GM18507 (cell line): Measurements from ENCODE around the gene ATP10B.
A peak's percentile ranks its signal among the peaks of the same experiment; 100 is the strongest.
"Not testable (repeated sequence)": the region's sequence is repeated elsewhere in the genome, so short reads cannot be mapped to it uniquely, and the experiment has no call there.

Source experiments
- DNase-seq: peaks from one replicate; pipeline ENCODE4 v3.0.0; 2011; ENCODE audit warnings: low read depth; ENCODE audit not compliant: insufficient read length; ENCODE audit errors: extremely low spot score
- FAIRE-seq: peaks from 2 replicates; lab custom pipeline; 2011; peaks lifted over from hg19 to GRCh38; lab: Jason Lieb, UNC

The ATP10B gene

DNA sequence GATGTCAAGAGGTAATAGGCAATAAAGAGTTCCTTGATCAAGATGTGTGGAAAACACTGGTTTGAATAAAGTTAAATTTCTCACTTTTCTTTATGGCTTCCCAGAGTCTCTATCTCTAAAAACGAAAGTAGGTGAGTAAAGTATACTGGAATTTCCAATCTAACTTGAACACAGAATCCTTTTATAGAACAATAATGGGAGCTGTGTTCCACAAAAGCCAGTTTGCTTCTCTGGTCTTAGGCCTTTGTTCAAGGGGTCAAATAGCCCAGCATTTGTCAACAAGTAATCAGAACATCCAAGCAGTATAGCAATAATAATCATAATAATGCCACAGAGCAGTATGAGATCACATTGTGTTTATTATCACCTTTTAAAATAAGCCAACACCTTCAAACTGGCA is 20.2 kb downstream of the ATP10B start:
- no peak for FAIRE-seq
- DNase-seq: no peak

DNA sequence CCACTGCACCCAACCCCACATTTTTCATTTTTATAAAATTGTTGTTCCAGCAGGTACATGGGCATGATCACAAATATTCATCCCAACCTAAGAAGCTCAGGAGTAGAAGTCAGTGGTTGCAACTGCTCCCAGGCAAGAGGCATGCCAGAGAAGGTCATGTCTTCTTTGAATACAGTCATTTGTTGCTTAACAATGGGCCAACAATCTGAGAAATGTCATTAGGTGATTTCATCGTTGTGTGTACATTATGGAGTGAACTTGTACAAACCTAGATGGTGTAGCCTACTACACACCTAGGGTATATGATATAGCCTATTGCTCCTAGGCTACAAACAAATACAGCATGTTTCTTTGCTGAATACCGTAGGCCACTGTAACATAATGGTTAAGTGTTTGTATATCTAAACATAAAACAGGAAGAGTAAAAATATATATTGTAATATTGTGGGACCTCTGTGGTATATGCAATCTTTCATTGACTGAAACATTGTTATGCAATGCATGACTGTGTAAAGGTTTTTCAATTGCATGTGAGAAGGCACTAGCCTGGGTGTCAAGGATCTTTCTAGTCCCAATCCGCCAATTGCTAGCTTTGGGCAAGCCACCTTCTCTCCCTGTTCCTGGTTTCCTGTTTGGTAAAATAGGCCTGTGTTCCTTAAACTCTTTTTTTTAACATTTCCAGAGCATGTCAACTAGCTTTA is 27.6 kb downstream of the ATP10B start:
- DNase-seq (no peak), FAIRE-seq (no peak)

DNA sequence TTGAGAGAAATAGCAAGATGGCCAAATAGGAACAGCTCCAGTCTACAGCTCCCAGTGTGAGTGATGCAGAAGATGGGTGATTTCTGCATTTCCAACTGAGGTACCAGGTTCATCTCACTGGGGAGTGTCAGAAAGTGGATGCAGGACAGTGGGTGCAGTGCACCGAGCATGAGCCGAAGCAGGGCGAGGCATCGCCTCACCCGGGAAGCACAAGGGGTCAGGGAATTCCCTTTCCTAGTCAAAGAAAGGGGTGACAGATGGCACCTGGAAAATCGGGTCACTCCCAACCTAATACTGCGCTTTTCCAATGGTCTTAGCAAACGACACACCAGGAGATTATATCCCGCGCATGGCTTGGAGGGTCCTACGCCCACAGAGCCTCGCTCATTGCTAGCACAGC is 39.0 kb downstream of the ATP10B start:
- not testable (repeated sequence) for DNase-seq, FAIRE-seq

DNA sequence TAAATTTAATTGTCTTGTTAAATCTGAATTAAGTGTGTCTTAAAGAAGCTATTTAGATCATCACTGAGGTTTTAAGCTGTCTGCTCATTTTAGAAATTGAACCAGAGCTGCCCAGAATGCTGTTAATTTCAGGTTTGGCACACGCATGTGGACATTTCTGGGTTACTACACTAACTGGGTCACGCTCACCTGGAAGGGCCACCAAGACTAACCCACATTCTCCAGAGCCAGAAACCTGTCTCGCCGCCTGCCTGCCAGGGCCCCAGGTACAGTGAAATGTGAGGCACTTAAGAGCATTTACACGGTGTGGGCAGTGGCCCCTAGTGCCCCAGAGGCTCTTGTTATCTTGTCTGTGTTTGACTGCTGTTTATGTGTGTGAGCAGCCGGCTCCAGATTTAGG is 46.6 kb downstream of the ATP10B start:
- DNase-seq: no peak
- FAIRE-seq: no peak

DNA sequence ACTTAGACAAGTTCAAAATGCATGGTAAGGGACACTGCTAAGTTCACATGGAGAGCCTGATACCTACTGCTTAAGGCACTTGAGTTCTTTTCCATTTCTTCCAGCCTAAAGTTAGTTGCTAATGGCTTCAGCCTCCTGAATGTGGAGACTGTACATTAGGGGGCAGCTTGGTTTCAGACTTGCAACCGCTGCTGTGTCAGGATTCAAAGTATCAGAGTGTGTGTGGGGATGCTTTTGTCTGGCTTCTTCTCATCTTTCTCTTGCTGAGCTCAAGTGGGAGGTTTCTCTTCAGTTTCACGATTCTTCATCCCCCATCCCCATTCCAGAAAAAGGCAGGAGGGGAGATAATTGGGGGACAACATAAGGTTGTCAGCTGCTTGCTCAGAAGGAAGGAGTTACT is 49.4 kb downstream of the ATP10B start:
- DNase-seq (no peak), FAIRE-seq (no peak)

DNA sequence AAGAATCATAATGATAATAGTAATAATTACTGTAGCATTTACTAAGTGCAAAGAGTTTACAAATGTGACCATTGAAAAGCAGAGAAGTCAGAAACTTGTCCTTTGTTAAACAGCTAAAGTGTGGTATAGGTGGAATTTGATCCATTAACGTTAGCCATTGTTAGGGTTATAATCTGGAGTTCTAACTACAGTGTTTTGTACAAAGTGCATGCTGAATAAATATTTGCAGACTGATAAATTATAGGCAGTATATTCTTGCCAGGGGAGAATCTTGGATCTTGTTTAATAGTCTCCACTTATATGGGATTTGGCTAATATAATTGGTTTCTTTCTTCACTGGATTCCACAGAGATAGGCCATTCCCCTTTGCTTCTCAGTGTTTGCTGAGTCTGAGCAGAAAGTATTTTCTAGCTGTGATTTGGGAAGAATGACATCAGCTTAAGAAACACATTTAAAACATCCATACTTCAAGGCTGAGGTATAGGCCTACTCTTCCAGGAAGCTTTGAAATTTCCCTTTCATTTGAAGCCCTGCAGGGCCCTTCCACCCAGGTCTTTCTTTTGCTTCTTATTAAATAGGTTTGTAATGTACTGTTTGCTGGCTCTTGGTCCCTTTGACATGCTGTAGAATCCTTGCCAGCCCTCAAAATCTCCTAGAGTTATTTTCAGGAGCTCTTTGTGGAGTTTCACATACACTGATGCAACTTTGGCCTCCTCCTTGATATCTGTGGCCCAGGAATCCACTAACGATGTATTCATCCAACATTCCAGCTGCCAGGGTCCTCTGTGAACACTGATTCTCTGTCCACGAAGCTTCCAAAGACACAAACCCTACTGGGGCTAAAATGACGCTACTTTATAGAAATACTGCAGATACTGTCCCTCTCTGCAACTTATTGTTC is 51.4 kb downstream of the ATP10B start:
- FAIRE-seq: no peak
- DNase-seq: no peak

DNA sequence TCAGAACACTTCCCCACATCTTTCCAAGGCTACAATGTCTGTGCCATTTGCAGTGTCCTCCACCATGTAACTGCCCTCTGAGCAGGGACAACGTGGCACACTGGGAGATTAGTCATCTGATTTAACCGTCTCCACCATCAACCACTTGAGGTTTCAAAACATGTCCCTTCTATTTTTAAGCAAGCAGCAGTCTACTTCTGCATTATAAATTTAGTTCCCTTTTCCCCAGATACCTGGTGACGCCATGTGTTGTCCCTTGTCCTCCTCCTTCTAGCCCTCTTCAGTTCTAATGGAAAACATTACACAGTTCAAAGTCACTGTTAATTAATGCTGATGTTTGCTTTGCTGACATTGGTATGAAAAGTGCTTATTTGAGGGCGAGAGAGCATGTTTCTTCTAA is 52.8 kb downstream of the ATP10B start:
- no peak for DNase-seq
- FAIRE-seq: peak; percentile 77

DNA sequence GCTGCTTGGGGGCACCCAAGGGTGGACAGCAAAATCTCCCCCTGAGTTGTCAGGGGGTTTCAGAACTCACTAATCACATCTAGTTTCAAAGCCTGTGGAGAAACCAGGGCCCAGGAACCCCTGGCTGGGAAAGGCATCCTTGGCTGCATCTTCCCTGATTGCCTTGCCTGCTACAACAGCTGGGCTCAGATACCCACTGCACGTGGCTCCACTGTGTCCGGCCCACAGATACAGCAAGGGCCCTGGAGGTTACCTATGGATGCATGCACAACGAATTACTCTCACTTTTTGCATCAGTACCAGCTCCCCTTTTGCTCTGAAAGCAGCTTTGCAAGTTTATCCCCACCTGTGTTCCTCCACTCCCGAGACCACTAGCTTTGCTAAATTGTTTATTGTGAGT is 55.0 kb downstream of the ATP10B start:
- no peak for DNase-seq
- FAIRE-seq: no peak

DNA sequence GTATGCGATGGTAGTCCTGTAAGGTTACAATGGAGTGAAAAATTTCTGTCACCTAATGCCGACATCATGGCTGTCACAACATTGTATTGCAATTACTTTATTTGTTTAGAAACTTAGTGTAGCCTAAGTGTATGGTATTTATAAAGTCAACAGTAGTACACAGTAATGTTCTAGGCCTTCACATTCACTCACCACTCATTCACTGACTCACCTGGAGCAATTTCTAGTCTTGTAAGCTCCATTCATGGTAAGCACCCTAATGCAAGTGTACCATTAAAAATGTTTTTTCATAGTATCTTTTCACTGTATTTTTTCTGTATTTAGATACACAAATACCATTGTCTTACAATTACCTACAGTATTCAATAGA is 58.5 kb downstream of the ATP10B start:
- no peak for FAIRE-seq
- DNase-seq: no peak

DNA sequence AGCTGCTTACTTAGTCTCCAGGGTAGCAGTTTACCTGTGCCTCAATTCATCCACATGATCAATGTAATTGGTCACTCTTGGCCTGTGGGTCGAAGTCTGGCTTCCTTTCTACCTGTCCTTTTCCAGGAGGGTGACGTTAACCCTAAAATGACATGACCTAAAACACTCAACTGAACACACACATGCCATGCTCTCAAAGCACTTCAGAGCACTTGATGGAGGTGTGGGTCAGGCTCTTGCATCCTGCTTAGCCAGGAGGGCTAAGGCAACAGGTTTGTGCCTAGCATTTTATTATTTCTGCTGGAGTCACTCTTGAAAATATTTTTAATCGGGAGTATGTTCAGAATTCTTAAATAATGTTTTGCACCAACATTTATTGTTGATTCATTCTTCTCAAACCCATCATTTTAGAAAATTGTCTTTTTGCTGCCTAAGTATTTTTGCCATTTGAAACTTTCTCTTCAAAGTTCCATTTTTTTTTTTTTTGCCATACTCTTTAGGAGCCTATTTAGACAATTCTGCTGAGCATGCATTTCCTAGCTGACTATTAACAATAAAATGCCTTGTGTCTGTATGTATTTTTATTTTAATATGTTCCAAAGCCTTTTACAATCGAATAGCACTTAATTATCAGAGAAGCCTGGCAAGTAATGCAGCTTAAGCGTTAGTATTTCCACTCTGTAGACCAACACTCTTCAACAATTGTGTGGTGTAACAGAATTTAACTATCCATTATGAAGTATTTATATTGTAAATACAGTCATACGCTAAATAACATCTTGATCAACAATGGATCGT is 59.1 kb downstream of the ATP10B start:
- no peak for DNase-seq
- FAIRE-seq: no peak

DNA sequence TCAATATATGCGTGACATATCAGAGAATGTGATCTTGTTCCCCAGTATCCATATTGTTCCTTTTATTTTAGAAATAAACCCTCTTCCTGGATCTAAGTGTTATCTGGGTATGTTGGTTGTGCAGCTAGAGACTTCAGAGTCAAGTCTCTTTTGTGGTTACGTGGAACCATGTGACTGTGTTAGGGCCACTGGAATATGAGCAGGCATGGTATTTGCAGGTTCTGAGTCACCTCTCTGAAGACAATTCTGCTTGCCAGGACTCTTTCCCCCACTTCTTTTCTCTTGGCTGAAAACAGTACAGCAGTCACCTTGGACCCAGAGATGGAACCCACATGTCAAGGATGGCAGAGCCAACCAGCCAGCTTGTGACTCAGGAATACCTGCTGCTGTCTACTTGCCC is 59.7 kb downstream of the ATP10B start:
- no peak for FAIRE-seq
- no peak for DNase-seq

DNA sequence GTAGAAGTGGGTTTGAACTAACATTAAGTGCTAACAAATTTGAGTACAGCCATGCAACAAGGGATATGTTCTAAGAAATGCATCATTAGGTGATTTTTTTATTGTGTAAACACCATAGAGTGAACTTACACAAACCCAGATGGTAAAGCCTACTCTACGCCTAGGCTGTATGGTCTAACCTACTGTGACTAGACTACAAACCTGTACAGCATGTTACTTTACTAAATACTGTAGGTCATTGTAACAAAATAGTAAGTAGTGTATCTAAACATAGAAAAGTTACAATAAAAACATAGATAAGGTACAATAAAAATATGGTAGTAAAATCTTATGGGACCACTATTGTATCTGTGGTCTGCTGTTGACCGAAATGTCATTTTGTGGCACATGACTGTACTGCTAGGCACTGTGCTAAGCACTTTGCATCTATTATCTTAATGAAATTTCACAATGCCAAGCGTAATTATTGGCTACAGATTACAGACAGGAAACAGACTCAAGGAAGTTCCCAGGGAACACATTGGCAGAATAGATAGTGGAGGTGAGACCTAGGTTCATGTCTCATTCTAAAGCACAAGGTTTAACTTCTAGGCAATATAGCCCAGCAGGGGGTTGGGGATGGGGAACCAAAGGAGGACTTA is 62.7 kb downstream of the ATP10B start:
- DNase-seq (no peak), FAIRE-seq (no peak)

DNA sequence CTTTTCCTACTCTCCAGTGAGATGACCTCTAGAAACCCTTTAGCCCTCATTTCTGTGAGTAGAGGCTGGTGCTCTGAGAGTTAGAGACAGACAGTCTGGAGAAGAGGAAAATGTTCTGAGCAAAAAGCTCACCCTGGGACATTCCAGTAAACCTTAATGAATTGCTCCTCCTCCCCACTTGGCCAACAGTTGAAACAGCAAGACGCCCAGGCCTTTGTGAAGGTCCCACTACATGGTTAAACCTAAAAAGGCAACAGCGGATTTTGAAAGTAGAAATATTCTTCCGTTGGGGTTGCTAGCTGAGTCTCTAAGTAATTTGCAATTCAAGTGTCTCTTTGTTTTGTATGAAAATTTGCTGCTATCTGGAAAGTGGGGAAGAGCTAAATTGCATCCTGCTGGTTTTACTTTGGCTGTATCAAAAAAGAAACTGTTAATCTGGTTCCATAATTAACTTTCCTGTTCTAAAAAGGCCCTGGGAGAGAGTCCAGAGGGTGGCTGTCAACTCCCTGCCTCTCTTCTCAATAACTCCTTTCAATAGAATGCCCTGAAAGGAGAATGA is 63.8 kb downstream of the ATP10B start:
- FAIRE-seq (no peak), DNase-seq (no peak)

DNA sequence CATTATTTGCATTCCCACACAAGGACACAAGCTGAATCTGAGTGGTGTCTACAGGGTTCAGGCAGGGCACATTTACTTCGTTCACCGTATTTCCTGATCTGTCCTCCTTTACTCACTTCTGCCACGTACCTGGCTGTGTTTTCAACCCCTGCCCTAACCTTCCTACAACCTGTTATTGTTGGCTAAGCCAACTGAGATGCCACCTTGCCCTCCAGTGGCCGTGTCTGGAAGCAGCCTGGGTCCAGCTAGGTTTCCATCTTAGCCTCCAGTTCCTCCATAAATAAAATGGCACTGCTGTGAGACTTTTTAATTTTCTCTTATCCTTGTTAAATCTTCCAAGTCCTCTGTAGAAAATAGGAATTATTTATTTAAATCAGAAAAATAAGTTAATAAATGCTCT is 64.8 kb downstream of the ATP10B start:
- FAIRE-seq (peak; percentile 26), DNase-seq (no peak)

DNA sequence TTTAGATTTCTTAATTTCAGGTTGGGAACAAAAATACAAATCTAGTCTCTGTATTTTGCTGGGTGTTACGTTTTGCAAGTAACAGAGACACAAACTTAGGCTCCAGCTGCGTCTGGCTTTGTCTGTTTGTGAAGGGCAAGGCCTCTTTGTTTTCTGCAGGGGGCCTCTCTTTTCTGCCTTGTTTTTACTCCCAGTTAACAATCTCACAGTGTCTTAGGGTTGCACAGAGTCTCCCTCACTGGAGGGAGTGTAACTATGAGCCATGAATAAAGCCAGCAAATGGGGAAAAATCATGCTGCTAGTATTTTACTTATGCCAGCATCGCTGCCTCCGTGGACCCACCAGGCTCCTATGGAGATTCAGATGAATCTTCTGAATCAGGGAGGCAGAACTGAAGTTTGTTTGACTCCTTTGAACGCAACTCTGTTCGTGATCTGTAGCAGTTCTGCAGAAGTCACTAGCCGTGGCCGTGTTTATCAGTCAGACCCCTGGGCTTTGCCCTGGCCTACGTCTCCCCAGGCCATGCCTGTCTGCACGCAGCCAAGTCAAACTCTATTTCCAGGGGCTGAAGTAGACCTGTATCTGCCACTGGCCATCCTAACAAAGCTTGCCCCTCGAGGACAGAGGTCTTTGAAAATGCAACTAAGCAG is 77.2 kb downstream of the ATP10B start:
- DNase-seq: no peak
- FAIRE-seq: no peak

DNA sequence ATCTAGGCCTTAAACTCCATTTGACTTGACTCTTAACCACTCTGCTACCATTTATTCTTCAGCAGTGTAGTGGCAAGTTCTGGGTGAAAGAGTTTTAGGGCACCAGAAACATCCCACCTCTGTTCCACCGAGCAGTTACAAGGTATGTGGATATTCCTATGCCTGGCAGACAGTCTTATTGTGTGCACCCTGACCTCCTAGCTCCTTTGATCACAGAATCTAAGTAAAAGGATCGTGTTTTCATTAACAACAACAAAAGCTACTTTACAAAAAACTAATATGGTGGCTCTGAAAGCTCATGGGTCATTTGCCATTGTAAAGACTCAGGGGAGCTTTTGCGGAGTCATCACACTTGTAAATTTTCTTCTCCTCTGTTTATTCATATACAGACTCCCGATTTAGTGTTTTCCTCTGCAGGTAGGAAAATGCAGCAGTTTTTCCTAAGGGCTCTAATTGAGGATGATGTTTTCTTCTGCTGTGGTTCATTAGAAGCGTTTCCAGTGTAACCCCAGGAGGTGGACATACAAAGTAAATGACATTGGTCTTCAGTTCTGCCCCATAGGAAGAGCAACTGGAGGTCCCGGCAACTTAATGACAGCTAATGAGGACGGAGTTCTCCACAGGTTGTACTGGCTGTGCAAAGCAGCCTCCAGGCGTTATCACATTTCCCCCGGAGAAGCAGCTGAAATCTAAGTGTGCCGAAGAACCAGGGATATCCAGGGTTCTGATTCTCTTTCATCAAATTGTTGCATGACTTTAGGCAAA is 78.2 kb downstream of the ATP10B start:
- no peak for FAIRE-seq
- no peak for DNase-seq

DNA sequence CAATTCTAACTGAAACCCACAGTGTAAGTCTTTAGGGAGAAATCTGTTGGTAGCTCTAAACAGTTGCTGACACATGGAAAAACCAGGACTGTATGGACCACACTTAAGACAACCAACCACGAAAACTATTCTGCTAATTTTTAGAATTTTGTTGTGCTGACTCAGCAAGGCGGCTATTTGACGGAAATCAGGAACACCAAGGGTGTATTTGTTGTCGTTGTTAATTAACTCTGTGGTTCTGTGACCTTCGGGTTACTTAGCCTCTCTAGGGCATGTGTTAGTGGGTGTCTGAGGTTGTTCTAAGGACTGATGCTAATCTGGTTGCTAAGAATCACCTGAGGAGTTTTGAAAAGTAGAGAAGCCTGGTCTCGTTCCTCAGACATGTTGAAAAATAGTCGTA is 79.2 kb downstream of the ATP10B start:
- DNase-seq (no peak), FAIRE-seq (no peak)

DNA sequence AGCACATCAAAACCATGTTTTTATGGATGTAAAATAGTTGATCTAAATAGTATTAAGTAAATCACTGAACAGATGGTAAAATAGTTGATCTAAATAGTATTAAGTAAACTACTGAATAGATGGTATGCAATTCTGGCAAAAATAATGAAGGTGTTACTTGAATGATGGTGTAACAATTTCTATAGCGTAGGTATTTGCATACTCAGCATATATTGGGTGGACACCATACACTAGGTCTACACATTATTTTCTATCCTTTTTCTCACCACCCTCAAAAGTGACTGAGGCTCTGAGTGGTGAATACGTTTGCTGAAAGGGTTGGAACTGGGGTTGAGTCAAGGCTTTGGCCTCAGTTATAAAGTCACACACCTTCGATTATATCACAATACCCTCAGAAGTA is 81.3 kb downstream of the ATP10B start:
- FAIRE-seq (no peak), DNase-seq (no peak)
